ENCODE results near the gene CSKMT. TPM values are rescaled to one million over a fixed set of nuclear protein-coding genes. Genes with fewer than 3 reads are reported as not detected.
A peak's percentile ranks its signal among the peaks of the same experiment; 100 is the strongest.
"Not testable (repeated sequence)": the region's sequence is repeated elsewhere in the genome, so short reads cannot be mapped to it uniquely, and the experiment has no call there.

Gene CSKMT
- polyA plus RNA-seq, 1 donor = 5.9 TPM

DNA sequence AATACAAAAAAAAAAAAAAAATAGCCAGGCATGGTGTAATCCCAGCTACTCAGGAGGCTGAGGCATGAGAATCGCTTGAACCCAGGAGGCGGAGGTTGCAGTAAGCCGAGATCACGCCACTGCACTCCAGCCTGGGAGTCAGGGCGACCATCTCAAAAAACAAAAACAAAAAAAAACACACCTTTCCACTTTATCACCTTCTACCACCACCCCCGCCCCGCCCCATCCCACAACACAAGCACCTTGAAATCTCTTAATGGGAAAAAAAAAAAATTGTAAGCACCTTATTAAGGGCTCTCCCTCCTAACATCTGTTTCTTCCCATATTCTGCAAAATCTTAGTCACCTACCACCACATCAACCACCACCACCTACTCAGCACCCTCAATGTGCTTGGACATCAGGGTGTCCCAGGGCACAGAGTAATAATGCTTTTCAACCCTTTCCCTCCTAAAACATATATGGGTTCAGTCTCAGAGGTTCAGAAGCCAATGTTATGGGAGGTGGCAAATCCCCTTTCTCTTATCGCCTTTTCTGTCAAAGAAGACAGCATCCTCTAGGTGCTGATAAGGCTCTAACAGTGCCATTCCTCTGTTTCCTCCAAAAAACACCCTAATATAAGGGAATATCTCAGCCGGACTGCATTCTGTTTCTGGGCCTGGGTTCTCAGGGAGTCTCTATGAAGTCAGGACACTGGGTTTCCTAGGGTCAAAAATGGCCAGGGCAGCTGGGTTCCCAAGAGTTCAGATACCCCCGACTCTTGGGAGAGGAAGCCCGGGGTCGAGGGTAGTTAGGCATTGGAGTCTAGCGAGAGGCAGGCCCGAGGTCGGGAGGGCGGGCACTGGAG, 12.7 kb upstream of the CSKMT start:
- DNase-seq = no peak

DNA sequence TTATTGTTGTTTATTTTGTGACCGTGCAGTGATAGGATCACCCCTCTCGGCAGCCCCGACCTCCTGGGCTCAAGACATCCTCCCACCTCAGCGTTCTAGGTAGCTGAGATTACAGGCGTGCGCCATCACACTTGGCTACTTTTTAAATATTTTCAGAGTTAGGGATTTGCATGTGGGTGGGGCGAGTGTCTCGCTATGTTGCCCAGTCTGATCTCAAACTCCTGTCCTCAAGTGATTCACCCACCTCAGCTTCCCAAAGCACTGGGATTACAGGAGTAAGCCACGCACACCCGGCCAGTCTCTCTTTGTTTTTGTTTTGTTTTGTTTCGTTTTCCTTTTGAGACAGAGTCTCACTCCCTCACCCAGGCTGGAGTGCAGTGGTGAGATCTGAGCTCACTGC, 10.8 kb upstream of the CSKMT start:
- no peak for DNase-seq

DNA sequence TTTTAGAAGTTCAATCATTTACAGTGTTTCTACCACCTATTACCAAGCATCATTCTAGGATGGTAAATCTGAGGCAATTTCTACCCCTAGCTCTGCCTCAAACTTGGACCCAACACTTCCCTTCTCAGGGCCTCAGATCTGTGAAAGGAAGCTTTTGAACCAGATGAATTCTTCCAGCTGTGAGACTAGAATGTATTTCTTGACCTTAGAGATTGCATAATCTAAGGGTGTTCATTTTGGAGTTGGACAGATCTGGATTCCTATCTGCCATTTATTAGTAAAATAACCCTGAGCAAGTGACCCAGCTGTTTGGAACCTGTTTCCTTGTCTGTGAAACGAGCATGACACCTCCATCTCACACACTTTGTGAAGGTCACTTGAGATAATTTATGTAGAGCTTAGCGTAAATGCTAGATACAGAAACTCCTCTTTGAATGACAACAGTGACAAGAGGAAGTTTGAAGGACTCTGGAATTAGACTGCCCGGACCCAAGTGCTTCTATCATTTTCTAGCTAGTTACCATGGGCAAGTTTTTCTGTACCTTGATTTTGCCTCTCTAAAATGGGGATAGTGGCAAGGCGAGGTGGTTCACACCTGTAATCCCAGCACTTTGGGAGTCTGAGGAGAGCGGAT, 8.2 kb upstream of the CSKMT start:
- no peak for DNase-seq

DNA sequence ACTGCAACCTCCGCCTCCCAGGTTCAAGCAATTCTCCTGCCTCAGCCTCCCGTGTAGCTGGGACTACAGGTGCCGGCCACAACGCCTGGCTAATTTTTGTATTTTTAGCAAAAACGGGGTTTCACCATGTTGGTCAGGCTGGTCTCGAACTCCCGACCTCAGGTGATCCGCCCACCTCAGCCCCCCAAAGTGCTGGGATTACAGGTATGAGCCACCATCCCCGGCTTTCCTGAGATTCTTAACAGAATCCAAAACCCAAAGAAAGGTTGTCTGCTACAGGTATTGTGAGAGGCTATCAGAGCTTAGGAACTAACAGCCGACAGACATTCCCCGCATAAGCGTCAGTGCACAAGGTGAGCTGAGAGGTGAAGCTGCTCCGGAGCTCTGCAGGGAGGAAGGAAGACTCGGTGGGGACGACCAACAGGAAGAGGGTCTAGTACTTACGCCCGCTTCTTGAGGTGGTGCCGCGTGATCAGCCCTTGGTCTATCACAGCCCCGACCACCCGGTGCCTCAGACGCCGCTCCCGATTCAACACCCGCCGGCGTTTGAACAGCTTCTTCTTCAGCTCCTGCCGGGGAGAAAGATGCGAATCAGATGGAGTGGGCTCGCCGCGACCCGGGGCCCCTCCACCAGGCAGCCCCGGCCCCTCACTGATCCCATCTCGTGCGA, 572 bp upstream of the CSKMT start:
- no peak for DNase-seq

DNA sequence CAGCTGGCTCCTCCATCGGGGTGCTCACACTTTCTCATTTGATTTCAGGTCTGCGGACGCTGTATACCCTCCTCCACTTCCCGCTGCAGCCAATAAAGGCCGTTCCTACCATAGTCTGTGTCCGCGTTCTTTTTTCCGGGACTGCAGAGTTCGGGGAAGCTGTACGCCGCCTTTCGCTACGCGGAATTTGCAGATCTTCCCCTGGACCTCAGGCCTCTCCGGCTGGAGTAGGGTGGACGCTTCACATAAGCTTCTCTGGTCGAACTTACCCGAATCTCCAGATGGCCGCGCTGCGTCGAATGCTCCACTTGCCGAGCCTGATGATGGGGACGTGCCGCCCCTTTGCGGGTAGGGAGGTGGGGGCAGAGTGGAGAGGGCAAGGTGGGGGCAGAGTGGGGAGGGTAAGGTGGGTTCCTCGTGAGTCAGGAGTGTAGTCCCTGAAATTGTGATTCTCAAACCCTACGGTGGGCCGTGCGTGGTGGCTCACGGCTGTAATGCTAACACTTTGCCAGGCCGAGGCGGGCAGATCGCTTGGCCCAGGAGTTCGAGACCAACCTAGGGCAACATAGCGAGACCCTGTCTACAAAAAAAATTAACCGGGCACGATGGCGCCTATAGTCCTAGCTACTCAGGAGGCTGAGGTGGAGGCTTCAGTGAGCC, 617 bp downstream of the CSKMT start:
- DNase-seq = no peak

DNA sequence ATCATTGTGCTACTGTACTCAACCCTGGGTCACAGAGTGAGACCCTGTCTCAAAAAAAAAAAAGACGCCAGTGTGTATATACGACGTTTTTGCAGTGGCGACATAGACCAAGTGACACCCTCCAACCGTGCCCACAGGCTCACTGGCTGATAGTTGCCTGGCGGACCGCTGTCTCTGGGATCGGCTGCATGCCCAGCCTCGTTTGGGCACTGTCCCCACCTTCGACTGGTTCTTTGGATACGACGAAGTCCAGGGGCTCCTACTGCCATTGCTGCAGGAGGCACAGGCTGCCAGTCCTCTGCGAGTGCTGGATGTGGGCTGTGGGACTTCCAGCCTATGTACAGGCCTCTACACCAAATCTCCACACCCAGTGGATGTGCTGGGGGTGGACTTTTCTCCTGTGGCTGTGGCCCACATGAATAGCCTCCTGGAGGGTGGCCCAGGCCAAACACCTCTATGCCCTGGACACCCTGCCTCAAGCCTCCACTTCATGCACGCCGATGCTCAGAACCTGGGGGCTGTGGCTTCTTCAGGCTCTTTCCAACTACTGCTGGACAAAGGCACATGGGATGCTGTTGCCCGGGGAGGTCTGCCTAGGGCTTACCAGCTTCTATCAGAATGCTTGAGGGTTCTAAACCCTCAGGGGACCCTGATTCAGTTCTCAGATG, 1.3 kb downstream of the CSKMT start:
- DNase-seq = no peak

DNA sequence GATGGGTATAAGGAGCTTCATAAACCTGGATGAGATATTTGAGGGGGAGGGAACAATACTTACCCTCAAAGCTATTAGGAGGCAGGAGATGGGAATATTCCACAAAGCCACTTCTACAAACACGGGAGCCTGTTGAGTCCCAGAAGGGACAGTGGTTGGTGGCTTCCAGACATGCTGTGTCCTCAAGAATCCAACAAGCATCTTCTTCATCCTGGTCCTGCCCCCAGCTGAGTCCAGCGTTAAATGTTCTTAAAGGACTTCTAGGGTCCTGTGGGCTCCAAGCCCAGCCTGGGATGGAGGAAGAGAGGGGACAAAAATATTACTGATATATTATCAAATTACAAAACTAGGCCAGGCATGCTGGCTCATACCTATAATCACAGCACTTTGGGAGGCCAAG, 2.3 kb downstream of the CSKMT start:
- DNase-seq = no peak

DNA sequence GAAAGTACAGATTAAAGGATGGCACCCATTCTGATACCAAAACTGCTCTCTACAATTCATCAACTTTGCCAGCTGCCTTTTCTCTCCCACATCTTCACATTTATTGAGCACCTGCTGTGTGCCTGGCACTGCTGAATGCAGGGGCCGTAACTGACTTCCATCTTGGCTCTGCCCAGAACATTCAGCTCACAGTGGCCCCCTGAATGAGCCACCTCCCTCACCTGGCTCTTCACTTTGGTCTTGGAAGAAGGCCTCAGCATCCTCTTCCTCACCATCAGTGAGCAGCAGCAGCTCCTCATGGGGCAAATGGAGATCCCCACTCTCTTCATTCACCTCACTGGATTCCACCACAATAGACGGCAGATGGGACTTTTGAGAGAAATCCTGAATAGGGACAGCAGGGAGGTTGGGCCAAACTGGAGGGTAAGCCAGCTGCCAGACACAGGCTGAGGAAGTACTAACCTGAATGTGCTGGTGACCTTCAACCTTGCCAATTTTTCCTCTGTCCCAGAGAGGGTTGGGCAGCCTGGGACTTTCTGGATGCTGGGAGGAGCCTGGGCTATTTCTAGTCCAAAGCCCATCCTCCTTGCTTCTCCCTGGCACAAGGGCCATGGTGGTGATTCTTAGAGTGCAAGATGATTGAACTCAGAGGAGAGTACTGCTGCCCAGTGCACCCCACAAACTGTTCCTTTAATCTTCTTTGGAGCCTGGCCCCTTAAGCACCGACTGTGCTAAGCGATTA, 4.5 kb downstream of the CSKMT start:
- no peak for DNase-seq

DNA sequence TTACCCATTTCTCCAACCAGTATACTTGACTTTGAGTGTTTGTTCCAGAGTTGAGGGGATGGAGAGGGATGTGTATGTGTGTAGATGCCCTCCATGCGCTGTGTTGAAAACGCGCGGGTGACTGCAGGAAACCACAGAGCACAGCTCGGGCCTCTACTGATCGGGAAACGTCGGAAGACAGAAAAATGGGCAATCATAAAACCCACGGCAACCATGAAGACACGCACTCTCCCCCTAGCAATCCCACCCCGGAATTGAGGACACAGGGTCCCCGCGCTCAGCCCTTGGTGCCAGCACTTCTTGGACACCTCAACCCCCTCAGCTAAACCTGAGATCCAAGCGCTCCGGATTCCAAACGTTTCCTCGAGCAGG, 6.1 kb downstream of the CSKMT start:
- no peak for DNase-seq

DNA sequence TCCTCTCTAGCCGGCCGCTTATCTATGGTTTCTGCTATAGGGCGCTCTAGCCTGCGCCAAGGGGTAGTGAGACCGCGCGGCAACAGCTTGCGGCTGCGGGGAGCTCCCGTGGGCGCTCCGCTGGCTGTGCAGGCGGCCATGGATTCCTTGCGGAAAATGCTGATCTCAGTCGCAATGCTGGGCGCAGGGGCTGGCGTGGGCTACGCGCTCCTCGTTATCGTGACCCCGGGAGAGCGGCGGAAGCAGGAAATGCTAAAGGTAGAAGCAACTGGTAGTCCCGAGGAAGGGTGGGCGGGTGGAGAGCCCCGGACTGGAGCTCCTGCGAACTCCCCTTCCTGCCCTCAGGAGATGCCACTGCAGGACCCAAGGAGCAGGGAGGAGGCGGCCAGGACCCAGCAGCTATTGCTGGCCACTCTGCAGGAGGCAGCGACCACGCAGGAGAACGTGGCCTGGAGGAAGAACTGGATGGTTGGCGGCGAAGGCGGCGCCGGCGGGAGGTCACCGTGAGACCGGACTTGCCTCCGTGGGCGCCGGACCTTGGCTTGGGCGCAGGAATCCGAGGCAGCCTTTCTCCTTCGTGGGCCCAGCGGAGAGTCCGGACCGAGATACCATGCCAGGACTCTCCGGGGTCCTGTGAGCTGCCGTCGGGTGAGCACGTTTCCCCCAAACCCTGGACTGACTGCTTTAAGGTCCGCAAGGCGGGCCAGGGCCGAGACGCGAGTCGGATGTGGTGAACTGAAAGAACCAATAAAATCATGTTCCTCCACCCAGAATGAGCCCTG, 6.7 kb downstream of the CSKMT start, which contains the start of the genes LBHD1 and UQCC3:
Gene LBHD1 (minus strand): TSS at position 660 of the 782 bp plus-strand sequence. CDS start 2,236 bp downstream, outside the sequence.
Gene UQCC3 (plus strand): TSS at position 66 of the 782 bp plus-strand sequence. CDS start 73 bp downstream, at position 139.
- DNase-seq = peak; percentile 85

DNA sequence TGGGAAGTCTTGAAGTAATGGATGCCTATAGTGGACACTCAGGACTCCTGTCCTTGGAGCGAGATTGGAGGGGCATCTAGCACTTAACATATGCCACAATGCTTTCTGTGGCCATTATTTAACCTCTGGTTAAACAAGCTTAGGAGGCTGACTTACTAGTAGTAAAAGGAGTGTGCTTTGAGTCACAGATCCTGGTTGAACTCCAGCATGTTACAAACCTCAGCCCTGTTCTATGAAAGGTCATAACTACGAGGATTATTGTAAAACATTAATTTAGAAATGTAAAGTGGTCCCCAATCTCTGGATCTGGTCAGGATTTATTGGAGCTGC, 8.0 kb downstream of the CSKMT start:
- DNase-seq = no peak

DNA sequence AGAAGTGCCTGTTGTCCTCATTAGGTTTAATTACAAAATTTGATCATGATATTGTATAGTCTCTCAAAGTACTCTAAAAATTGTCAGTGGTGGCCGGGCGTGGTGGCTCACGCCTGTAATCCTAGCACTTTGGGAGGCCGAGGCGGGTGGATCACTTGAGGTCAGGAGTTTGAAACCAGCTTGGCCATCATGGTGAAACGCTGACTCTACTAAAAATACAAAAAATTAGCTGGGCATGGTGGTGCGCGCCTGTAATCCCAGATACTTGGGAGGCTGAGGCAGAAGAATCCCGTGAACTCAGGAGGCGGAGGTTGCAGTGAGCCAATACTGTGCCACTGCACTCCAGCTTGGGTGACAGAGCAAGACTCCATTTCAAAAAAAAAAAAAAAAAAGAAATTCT, 10.3 kb downstream of the CSKMT start:
- DNase-seq = not testable (repeated sequence)

DNA sequence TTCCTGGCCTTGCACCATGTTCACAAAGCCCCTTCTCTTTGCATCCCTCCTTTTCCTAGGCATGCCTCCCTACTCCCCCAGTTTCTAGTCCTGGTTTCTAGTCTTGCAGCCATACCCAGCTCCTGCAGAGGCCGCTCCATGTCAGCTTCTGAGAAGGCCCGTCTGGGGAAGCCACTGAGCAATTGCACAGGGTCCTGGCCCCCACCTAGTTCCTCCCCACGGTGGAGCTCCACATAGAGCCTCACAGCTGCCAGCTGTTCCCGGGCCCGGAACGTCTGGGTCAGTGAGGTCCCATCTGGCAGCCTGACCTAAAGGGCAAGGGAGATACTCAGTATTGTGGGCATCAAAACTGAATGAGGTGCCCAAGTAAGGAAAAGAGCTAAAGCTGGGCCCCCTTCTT, 11.6 kb downstream of the CSKMT start:
- DNase-seq = no peak

DNA sequence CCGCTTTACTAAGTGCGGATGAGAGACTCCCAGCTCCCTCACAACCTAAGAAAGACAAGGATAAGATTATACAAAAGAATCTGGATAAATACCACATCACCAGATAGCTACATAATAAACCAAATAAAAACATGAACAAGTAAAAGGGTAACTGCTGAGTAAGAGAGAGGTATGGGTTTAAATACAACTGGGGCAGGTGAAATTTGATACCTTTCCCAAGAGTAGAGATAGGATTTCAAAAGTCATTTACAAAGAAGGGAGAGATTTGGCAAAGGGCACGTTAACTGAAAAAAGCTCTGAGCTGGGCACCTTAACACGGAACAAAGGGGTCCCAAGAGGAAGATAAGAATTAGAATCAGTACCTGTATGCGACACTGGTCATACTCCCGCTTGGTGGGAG, 12.0 kb downstream of the CSKMT start:
- DNase-seq = no peak

DNA sequence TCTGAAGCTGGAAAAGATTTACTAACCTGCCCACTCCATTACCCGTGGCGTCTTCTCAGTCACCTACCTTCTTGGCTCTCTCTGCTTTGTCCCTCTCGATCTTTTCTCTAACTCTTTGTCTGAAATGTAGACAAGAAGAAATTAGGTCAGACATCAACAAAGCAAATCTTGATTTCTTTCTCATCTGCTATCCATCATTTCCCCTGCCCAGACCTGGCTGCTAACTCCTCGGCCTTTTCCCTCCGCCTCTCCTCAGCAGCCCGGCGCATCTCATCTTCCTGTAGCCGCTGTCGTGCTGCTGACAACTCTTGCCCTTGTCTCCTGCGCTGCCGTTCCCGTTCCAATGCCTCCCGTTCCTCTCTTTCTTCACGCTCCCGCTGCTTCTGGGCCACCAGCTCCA, 12.6 kb downstream of the CSKMT start:
- no peak for DNase-seq

DNA sequence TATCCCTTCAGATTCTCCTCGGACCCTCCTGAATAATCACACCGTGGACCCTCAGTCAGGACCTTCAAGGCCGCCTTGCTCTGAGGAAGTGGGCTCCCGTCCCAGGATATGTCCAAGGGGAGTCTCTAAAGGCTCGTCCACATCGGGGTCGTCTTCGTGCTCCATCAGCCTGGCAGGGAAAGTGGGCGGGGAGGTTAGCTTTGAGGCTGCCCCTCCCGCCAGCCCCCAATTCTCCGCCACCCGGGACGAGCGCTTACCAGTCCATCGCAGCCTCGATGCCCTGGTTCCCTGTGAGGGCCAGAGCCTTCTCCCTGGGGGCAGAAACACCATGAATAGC, 13.3 kb downstream of the CSKMT start:
- no peak for DNase-seq

DNA sequence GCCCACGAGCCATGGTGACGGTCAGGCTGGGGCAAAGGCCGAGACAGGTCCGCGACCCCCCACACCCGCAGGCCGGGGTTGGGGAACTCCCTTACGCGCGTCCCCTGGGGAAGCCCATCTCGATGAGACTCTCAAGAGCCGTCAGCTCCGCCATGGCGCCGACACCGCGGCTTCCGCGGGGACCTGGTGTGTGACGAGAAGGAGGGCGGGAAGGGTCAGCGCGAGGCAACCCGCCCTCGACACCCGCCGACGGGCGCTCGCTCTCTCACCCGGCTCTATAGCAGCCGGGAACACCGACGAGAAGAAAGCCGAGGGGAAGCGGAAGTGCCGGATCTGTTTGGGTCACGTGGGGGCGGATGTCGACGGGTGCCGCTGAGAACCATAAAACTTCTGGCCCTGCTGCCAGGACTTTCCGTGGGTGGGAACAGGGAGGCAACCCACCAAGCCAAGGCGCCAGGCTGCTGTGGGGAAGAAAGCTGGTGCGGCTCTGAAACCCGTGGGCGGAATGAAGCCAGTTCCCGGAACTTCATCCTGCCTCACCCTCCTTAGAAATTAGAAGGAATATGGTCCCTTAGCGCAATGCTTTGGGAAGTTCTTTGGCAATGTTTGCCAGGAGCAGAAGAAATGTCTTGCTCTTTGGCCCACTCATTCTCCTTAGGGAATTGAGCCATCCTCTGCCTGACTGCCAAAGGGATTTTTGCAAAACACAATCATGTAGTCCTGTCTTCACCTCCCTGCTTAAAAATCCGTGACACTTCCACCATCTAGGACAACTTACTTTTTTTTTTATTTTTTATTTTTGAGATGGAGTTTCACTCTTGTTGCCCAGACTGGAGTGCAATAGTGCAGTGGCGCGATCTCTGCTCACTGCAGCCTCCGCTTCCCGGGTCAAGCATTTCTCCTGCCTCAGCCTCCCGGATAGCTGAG, 13.9 kb downstream of the CSKMT start, which contains the start of gene UBXN1:
Gene UBXN1 (minus strand): TSS at position 304 of the 927 bp plus-strand sequence. CDS start 150 bp downstream, at position 154.
- peak; percentile 88 for DNase-seq

DNA sequence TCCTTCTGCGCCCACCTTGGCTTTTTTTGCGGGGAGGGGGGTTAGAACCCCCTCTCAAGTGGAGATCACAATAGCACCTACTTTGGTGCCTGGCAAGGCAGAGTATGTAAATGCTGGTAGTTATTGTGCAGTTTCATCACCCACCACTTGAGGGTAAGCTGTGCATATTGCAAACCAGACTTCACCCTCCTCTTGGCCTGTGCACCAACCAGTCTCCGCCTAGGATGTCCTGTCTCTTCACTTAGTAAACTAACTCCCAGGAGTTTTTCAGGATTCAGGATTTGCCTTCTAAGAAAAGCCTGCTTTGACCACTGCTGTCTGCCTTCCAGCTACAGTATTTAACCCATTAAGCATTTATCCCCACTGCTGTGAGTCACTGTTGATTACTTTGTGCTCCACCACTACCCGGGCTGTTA, 15.7 kb downstream of the CSKMT start:
- no peak for DNase-seq

DNA sequence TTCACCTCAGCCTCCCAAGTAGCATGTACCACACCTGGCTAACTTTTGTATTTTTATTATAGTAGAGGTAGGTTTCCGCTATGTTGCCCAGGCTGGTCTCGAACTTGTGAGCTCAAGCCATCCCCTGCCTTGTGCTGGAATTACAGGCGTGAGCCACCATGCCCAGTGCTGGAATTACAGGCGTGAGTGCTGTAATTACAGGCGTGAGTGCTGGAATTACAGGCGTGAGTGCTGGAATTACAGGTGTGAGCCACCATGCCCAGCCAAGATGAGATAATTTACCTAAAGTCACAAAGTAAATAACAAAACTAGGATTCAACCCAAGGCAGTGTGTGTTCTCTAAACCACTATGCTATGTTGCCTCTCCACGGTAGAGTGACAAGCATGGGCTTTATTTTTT, 17.4 kb downstream of the CSKMT start:
- no peak for DNase-seq

Measured in left kidney (tissue), 2 donors.